Cardiac ventricle fibroblast (primary cell): ENCODE measurements around the gene TRIM61. TPM values are rescaled to one million over a fixed set of nuclear protein-coding genes. Genes with fewer than 3 reads are reported as not detected.

Source experiments
- total RNA-seq: library from RNA; depleted of rRNA; stranded (reverse); fragments of >200 nt; gene quantifications from 2 replicates; pipeline ENCODE4 v1.2.3, GENCODE V29; 2015

The TRIM61 gene
- total RNA-seq = 1.6 and 2.7 TPM in 2 replicates

GRCh38 chr4:164977243-164978164, at the start of gene TRIM61:
TSS of gene TRIM61 (minus strand) at chr4:164977657. CDS start at chr4:164970002, 7,655 bp downstream.

Other genes with a start within 250 kb of the TRIM61 start
- not detected in 2 replicates for gene SMIM31, start 223.5 kb downstream of the TRIM61 start, total RNA-seq
- gene APELA, start 100.5 kb downstream of the TRIM61 start, total RNA-seq = not detected in 2 replicates
- not detected in 2 replicates for gene TRIM60, start 54.3 kb upstream of the TRIM61 start, total RNA-seq
- not detected in 2 replicates for gene TRIM75, start 76.2 kb upstream of the TRIM61 start, total RNA-seq
- 8.2 and 12.9 TPM in 2 replicates for gene TMEM192, start 135.2 kb upstream of the TRIM61 start, total RNA-seq
- 5.8 and 6.4 TPM in 2 replicates for gene KLHL2, start 229.9 kb upstream of the TRIM61 start, total RNA-seq